ENCODE data around the gene NOP10. TPM values are rescaled to one million over a fixed set of nuclear protein-coding genes. Genes with fewer than 3 reads are reported as not detected.

NOP10 gene
- total RNA-seq, 1 donor: 216 TPM

GRCh38 chr15:34365091-34365825, 22.3 kb upstream of the NOP10 start:
- Histone ChIP-seq H3K9me3 (ENCODE audit: low read depth, low read length) (no peaks in the 10 kb centered on the region), H3K4me2 (ENCODE audit: insufficient read depth, low read length) (peak overlapping the region; percentile 98), H3K4me1 (ENCODE audit: insufficient read depth, low read length) (peaks cover 19% of the 10 kb centered on the region), H2AFZ (ENCODE audit: low read length) (no peak overlapping the region), H3K36me3 (ENCODE audit: insufficient read depth, low read length) (peaks cover 23% of the 10 kb centered on the region), H3K27ac (ENCODE audit: low read depth, low read length) (no peak overlapping the region), H3K79me2 (ENCODE audit: insufficient read depth, low read length) (peaks cover 25% of the 10 kb centered on the region), H4K20me1 (ENCODE audit: insufficient read depth, low read length) (peaks cover 7% of the 10 kb centered on the region), H3K4me3 (ENCODE audit: insufficient read depth, low read length) (peak overlapping the region; percentile 97), H3K27me3 (ENCODE audit: insufficient read depth, low read length) (no peaks in the 10 kb centered on the region)
- DNase-seq (ENCODE audit: insufficient read length, low spot score, missing footprints): peak; percentile 74
- no peak for TF ChIP-seq CTCF (IDR thresholded peaks at IDR 0.05; ENCODE audit: extremely low read depth, low read depth, low read length)

GRCh38 chr15:34364041-34364440, 21.1 kb upstream of the NOP10 start:
- no peak for TF ChIP-seq CTCF (IDR thresholded peaks at IDR 0.05; ENCODE audit: extremely low read depth, low read depth, low read length)
- H3K4me2 ChIP-seq (ENCODE audit: insufficient read depth, low read length): no peak overlapping the region
- H3K27me3 ChIP-seq (ENCODE audit: insufficient read depth, low read length): no peaks in the 10 kb centered on the region
- H3K79me2 ChIP-seq (ENCODE audit: insufficient read depth, low read length): peaks cover 25% of the 10 kb centered on the region
- no peak overlapping the region for H3K27ac ChIP-seq (ENCODE audit: low read depth, low read length)
- no peak for DNase-seq (ENCODE audit: insufficient read length, low spot score, missing footprints)
- peaks cover 19% of the 10 kb centered on the region for H3K4me1 ChIP-seq (ENCODE audit: insufficient read depth, low read length)
- no peak overlapping the region for H2AFZ ChIP-seq (ENCODE audit: low read length)
- peaks cover 7% of the 10 kb centered on the region for H4K20me1 ChIP-seq (ENCODE audit: insufficient read depth, low read length)
- no peak overlapping the region for H3K4me3 ChIP-seq (ENCODE audit: insufficient read depth, low read length)
- H3K36me3 ChIP-seq (ENCODE audit: insufficient read depth, low read length): peaks cover 34% of the 10 kb centered on the region
- no peaks in the 10 kb centered on the region for H3K9me3 ChIP-seq (ENCODE audit: low read depth, low read length)

- H3K27me3 ChIP-seq (ENCODE audit: insufficient read depth, low read length): no peaks in the 10 kb centered on the region
- peaks cover 7% of the 10 kb centered on the region for H4K20me1 ChIP-seq (ENCODE audit: insufficient read depth, low read length)
- no peak overlapping the region for H2AFZ ChIP-seq (ENCODE audit: low read length)
- peaks cover 11% of the 10 kb centered on the region for H3K4me1 ChIP-seq (ENCODE audit: insufficient read depth, low read length)
- H3K79me2 ChIP-seq (ENCODE audit: insufficient read depth, low read length): peaks cover 22% of the 10 kb centered on the region
- peaks cover 35% of the 10 kb centered on the region for H3K36me3 ChIP-seq (ENCODE audit: insufficient read depth, low read length)
- no peak for TF ChIP-seq CTCF (IDR thresholded peaks at IDR 0.05; ENCODE audit: extremely low read depth, low read depth, low read length)
- H3K27ac ChIP-seq (ENCODE audit: low read depth, low read length): no peak overlapping the region
- H3K4me2 ChIP-seq (ENCODE audit: insufficient read depth, low read length): no peak overlapping the region
- no peaks in the 10 kb centered on the region for H3K9me3 ChIP-seq (ENCODE audit: low read depth, low read length)
- peak; percentile 78 for DNase-seq (ENCODE audit: insufficient read length, low spot score, missing footprints)
- H3K4me3 ChIP-seq (ENCODE audit: insufficient read depth, low read length): no peak overlapping the region
These were observed 19.3 kb upstream of the NOP10 start for GRCh38 chr15:34362047-34362773.

GRCh38 chr15:34361278-34361677, 18.3 kb upstream of the NOP10 start:
- H3K36me3 ChIP-seq (ENCODE audit: insufficient read depth, low read length): peaks cover 41% of the 10 kb centered on the region
- no peak for TF ChIP-seq CTCF (IDR thresholded peaks at IDR 0.05; ENCODE audit: extremely low read depth, low read depth, low read length)
- no peak overlapping the region for H2AFZ ChIP-seq (ENCODE audit: low read length)
- H3K4me1 ChIP-seq (ENCODE audit: insufficient read depth, low read length): peaks cover 11% of the 10 kb centered on the region
- peaks cover 17% of the 10 kb centered on the region for H3K79me2 ChIP-seq (ENCODE audit: insufficient read depth, low read length)
- H3K27me3 ChIP-seq (ENCODE audit: insufficient read depth, low read length): no peaks in the 10 kb centered on the region
- H3K4me3 ChIP-seq (ENCODE audit: insufficient read depth, low read length): no peak overlapping the region
- H3K9me3 ChIP-seq (ENCODE audit: low read depth, low read length): no peaks in the 10 kb centered on the region
- peaks cover 7% of the 10 kb centered on the region for H4K20me1 ChIP-seq (ENCODE audit: insufficient read depth, low read length)
- peak; percentile 86 for DNase-seq (ENCODE audit: insufficient read length, low spot score, missing footprints)
- H3K27ac ChIP-seq (ENCODE audit: low read depth, low read length): no peak overlapping the region
- no peak overlapping the region for H3K4me2 ChIP-seq (ENCODE audit: insufficient read depth, low read length)

All from osteoblast (primary cell).